Measurements from ENCODE around the gene NRXN3.
"Not testable (repeated sequence)": the region's sequence is repeated elsewhere in the genome, so short reads cannot be mapped to it uniquely, and the experiment has no call there.

Gene NRXN3

DNA sequence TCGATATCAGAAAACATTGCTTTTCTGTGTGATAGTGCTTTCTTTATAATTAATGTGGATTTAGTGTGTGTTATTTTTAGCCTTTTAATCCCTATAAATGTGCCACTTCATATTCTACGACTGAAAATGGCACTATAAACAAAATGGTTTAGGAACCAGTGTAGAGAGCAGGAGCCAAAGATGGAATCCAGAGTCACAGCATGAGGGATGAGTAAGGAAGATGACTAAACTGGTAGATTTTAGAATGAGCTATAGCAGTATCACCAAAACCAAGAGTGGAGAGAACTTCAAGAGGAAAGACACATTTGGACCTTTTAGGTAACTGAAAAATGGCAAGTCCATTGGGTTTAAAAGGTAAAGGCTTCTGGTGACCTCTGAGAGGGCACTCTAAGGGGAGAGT is 887.2 kb downstream of the NRXN3 start:
- DNase-seq (ENCODE audit: low read depth in 2 of 2): no peak

- no peak for DNase-seq (ENCODE audit: low read depth in 2 of 2)
Observed at GRCh38 chr14:79062226-79062625, 892.1 kb downstream of the NRXN3 start.

GRCh38 chr14:79064214-79064613 is 894.0 kb downstream of the NRXN3 start:
- DNase-seq (ENCODE audit: low read depth in 2 of 2): no peak

DNA sequence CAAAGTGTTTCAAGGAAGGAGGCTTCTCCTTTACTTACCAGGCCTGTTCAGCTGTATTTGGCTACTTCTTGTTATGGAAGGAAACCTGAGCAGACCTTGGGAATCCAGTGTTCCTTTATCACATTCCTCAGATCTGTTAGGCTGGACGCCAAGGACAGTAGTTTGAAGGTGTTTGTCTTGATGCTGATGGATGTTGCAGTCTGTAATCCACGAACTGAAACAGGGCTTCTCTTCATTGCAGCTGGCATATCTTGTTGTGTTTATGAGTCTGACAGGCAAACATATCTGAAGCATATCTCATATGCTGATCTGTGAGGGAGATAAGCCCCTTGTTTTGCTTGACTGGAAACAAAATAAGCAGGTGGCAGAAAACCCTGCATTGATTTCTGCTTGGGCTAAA is 904.3 kb downstream of the NRXN3 start:
- no peak for DNase-seq (ENCODE audit: low read depth in 2 of 2)

GRCh38 chr14:79076428-79076827 is 906.3 kb downstream of the NRXN3 start:
- DNase-seq (ENCODE audit: low read depth in 2 of 2): no peak

DNA sequence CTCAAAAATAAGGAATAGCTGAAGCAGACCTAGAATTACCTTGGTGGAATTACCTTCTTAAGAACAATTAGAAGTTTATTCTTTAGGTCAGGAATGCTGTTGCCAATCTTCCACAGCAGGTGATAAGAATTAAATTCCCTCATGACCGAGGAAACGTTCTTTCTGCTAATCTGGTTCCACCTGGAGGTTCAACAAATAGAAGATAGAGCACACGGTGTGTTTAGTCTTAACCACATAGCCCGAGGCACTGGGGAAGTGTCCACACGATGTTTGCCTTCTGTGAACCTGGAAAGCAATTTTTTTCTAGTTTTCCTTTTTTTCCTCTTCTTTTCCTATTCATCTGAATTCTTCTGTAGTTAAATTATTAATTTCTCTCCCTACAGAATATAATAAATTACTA is 906.9 kb downstream of the NRXN3 start:
- DNase-seq (ENCODE audit: low read depth in 2 of 2): no peak

DNA sequence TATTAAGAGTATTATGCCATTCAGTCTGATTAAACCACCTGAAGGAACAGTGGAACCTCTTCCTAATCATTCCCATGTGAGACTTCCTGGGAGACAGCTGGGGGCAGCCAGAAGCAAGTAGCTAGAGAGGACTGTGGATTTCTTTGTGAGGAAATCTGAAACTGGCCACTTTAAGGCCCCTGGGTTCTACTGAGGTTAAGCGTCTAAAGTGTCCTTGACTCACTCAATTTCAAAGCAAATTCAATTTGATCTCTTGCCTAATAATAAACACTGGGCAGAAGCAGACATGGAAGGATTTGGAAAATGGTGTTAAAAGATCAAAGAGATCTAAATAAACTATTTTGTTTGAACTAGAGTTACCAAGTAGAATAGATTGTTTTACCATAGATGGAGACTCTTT is 909.9 kb downstream of the NRXN3 start:
- DNase-seq (ENCODE audit: low read depth in 2 of 2): no peak

DNA sequence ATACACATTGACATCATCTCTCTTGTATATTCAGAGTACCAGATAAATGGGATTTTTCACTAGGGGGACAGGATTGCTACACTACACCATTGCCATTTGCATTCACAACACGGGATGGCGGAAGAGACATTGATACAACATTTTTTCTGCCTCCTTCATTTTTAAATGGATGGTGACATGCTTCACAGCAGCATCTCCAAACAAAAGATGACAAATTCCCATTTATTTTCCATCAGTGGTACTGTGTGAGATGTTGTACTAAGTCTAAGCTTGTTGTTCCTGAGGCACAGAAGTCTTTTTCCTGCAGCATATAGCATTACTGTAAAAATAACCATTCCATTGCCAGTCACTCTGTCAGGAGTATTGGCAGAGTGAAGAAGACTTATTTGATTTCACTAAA is 912.7 kb downstream of the NRXN3 start:
- DNase-seq (ENCODE audit: low read depth in 2 of 2): no peak

- no peak for DNase-seq (ENCODE audit: low read depth in 2 of 2)
Observed at GRCh38 chr14:79083356-79083755, 913.2 kb downstream of the NRXN3 start.

- no peak for DNase-seq (ENCODE audit: low read depth in 2 of 2)
Observed at GRCh38 chr14:79084861-79085260, 914.7 kb downstream of the NRXN3 start.

DNA sequence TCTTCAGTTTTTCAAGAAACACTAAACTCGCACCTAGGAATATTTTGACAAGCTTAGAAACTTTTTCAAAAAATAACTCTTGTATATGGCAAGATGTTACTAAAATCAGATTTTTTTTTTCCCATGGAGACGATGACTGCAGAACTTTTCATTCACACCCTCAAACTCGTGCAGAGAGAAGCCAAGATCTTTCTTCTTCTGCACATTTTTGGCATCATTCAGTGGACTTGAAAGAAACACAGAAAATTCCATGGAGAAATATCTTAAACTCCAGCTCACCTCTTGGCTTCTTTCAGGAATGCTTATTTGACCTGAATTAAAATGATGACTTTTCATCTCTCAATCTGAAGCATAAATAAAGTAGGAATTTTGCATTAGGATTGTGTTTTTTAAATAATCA is 919.4 kb downstream of the NRXN3 start:
- no peak for DNase-seq (ENCODE audit: low read depth in 2 of 2)

DNA sequence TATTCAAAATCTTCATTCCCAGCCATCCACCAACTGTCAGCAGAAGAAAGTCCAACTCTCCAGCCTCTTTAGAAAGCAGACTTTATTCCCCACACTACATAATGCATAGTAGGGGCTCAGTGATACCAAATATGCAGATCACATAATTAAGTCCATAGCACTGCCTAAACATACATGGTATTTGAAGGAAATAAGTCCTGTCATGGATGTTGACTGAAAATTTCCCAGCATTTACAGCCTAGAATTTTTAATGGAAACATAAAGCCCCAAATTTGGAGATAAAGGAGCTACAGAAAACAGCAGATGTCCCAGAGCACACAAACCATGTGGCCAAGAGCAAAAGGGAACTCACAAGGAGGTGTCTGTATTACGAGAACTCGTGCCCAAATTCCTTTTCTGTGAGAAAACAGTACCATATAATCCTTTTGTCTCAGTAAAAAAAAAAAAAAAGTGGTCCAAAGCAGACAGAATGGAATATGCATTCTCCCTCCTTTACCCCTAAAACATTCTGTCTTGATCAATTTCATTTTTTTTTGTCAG is 920.5 kb downstream of the NRXN3 start:
- DNase-seq (ENCODE audit: low read depth in 2 of 2): no peak

DNA sequence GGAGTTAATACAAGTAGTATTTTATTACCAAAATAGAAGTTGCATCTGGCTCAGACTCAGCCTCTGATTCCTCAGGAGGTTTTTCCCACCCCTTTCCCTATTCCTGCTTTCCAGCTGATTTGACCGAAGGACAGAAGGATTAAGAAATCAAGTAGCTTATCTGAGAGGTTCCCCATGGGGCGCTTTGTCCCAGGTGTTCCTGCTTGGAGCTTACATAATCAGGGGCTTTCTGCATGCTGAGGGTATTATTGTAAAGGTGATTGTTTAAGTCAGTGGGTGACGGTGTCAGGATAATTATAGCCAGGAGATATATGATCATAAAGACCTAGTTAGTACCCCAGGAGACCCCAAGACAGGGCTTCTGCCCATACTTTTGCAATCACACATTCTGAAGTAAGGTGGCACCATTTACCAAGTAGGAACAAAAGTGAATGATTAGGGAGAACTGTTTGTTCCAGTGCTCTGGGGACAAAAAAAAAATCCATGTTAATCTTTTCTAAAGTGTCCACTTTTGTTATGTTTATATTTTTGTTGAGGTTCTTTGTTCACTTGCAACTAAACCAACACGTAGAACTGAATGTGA is 921.3 kb downstream of the NRXN3 start:
- no peak for DNase-seq (ENCODE audit: low read depth in 2 of 2)

- DNase-seq (ENCODE audit: low read depth in 2 of 2): no peak
Observed at GRCh38 chr14:79093531-79093930, 923.4 kb downstream of the NRXN3 start.

DNA sequence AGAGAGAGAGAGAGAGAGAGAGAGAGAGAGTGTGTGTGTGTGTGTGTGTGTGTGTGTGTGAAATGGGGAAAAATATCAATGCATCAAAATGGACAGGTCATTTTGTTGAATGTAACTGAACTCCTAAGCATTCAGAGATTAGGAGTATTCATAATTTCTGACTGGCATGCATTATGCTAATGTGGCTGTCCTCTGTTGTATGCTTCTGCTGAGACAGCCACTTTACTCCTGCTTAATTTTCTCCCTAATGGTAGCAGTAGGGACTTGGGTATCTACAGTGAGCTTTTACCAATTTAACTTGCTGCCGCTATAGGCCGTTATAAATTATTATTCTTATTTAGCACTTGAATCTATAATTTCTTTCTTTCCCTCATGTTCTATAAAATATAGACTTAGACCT is 924.8 kb downstream of the NRXN3 start:
- DNase-seq (ENCODE audit: low read depth in 2 of 2): no peak

DNA sequence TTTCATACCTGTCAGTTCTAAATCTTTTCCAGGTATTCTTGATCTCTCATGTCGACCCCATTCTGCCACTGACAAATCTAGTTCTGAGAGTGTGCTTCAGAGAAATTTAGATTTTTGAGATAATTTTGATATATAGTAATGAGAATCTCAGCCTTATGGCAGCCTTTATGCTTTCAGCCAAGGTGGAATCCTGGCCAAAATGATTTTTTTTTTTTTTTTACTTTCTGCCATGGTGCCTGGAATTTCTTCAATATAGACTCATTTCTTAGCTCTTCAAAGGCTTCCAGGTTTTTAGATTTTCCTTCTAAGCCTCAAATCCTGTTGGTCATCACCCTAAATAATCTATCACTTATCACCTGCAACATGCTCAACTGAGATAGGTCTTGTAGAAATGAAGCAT is 926.6 kb downstream of the NRXN3 start:
- no peak for DNase-seq (ENCODE audit: low read depth in 2 of 2)

DNA sequence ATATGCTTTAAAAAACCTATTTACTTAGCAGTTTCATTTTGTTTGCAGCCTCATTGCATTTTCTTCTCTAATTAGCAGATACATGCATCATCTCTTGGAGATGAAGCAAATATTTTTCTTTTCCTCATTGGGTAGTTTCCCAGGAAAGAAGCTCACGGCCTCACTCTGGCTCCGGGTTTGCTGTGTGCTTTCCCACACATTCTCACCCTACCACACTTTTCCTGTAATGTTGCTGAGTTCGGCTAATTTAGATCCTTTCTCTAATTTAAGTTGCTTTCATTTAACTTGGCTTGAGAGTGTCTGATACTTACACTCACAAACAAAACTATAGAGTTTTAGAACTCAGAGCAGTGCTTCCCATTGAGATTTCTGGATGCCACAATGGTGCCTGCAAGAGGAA is 928.2 kb downstream of the NRXN3 start:
- no peak for DNase-seq (ENCODE audit: low read depth in 2 of 2)

GRCh38 chr14:79100578-79100977 is 930.4 kb downstream of the NRXN3 start:
- no peak for DNase-seq (ENCODE audit: low read depth in 2 of 2)

- no peak for DNase-seq (ENCODE audit: low read depth in 2 of 2)
Observed at GRCh38 chr14:79101388-79101787, 931.2 kb downstream of the NRXN3 start.

GRCh38 chr14:79103764-79104163 is 933.6 kb downstream of the NRXN3 start:
- DNase-seq (ENCODE audit: low read depth in 2 of 2): no peak

GRCh38 chr14:79110564-79110963 is 940.4 kb downstream of the NRXN3 start:
- not testable (repeated sequence) for DNase-seq (ENCODE audit: low read depth in 2 of 2)

DNA sequence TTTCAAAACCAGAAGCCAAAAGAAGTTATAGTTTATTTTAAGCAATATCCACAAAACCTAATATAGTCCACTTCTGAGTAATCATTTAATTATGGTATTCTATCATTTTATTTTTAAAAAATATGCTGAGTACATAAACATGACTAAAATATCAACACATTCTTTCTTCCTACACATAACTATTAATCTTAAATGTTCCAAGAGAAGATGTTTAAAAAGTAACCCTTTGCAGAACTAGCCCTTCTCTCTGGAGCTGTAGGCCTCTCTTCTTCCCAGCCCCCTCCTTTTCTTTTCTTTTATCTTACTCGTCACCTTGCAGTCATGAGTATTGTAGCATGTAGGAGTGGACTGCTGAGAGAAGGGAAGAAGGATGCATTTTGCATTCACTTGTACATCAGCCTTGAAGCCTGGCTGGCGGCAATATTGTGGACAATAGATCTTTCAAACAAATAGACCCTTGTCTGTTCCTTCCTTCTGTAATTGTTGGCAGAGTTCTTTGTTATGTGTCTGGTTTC is 941.9 kb downstream of the NRXN3 start:
- no peak for DNase-seq (ENCODE audit: low read depth in 2 of 2)

DNA sequence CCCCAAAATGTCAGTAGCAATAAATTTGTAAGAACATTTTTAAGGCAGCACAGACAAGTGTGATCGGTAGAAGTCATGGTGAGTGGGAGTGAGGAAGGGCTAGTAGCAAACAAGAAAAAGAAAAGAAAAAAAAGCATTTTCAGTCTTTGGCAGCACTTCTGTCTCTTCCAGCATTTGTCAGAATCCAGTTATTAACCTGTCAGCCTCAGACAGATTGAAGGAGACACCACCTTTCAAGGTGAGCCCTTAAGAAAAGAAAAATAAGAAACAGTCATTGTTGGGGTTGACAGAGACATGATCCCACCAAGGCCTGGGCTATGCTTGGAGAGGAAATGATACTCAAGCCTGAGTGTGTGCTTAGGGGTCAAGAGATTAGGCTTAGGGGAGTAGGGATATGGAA is 947.4 kb downstream of the NRXN3 start:
- no peak for DNase-seq (ENCODE audit: low read depth in 2 of 2)

- DNase-seq (ENCODE audit: low read depth in 2 of 2): no peak
Observed at GRCh38 chr14:79118291-79118690, 948.1 kb downstream of the NRXN3 start.

Measured in stimulated activated CD4-positive, alpha-beta T cell treated with anti-CD3 and anti-CD28 coated beads, Interleukin-1b, Interleukin-23, amount 100 ng/mL, for 1 hour (primary cell).